GM23248 (cell line): Measurements from ENCODE around the gene ZNF592. TPM values are rescaled to one million over a fixed set of nuclear protein-coding genes. Genes with fewer than 3 reads are reported as not detected.

Experiments
- DNase-seq: peaks from one replicate; pipeline ENCODE4 v3.0.0-alpha.2; 2015
- H2AFZ ChIP-seq: fragments of 200-600 bp; sonication (generic); 2 replicates; pipeline ENCODE4 v1.6.1; 2016; ENCODE audit warnings: antibody characterized with exemption
- H3F3A ChIP-seq: fragments of 200-600 bp; sonication (generic); 2 replicates; pipeline ENCODE4 v1.6.1; 2016; ENCODE audit warnings: mild to moderate bottlenecking, antibody characterized with exemption, mixed run types; ENCODE audit not compliant: insufficient read depth
- H3K27ac ChIP-seq: fragments of 200-600 bp; sonication (generic); 2 replicates; pipeline ENCODE4 v1.5.1; 2016; ENCODE audit warnings: mild to moderate bottlenecking
- H3K27me3 ChIP-seq: fragments of 200-600 bp; sonication (generic); replicated peaks from 2 replicates; pipeline ENCODE4 v1.6.1; 2016; ENCODE audit warnings: mild to moderate bottlenecking; ENCODE audit not compliant: insufficient read depth
- H3K36me3 ChIP-seq: fragments of 200-600 bp; sonication (generic); 2 replicates; pipeline ENCODE4 v1.6.1; 2016; ENCODE audit warnings: low read depth, mild to moderate bottlenecking
- H3K4me1 ChIP-seq: fragments of 200-600 bp; sonication (generic); 2 replicates; pipeline ENCODE4 v1.6.1; 2016; ENCODE audit warnings: mild to moderate bottlenecking; ENCODE audit not compliant: insufficient read depth
- H3K4me2 ChIP-seq: fragments of 200-600 bp; sonication (generic); one replicate; pipeline ENCODE4 v1.6.1; 2016; ENCODE audit warnings: mild to moderate bottlenecking; ENCODE audit not compliant: unreplicated experiment
- H3K4me3 ChIP-seq: fragments of 200-600 bp; sonication (generic); 2 replicates; pipeline ENCODE4 v1.5.1; 2016; ENCODE audit warnings: mild to moderate bottlenecking
- H3K79me2 ChIP-seq: fragments of 200-600 bp; sonication (generic); 2 replicates; pipeline ENCODE4 v1.6.1; 2016; ENCODE audit warnings: mild to moderate bottlenecking; ENCODE audit not compliant: insufficient read depth
- H3K9ac ChIP-seq: fragments of 200-600 bp; sonication (generic); 2 replicates; pipeline ENCODE4 v1.6.1; 2016; ENCODE audit warnings: mild to moderate bottlenecking
- H3K9me2 ChIP-seq: fragments of 200-600 bp; sonication (generic); 2 replicates; pipeline ENCODE4 v1.6.1; 2016; ENCODE audit warnings: mixed run types, mild to moderate bottlenecking, moderate library complexity; ENCODE audit not compliant: insufficient read depth
- H3K9me3 ChIP-seq: fragments of 200-600 bp; sonication (generic); one replicate; pipeline ENCODE4 v1.6.1; 2017; ENCODE audit warnings: low read depth
- H4K20me1 ChIP-seq: fragments of 200-600 bp; sonication (generic); 2 replicates; pipeline ENCODE4 v1.6.0; 2016; ENCODE audit not compliant: insufficient read depth
- EZH2 ChIP-seq: fragments of 200-600 bp; sonication (generic); IDR thresholded peaks from 2 replicates; pipeline ENCODE4 v1.6.1; 2018; ENCODE audit warnings: antibody characterized with exemption, mild to moderate bottlenecking; ENCODE audit not compliant: insufficient read depth, poor library complexity, severe bottlenecking
- EZH2phosphoT487 ChIP-seq: fragments of 200-600 bp; sonication (generic); IDR thresholded peaks from 2 replicates; pipeline ENCODE4 v1.6.1; 2018; ENCODE audit warnings: antibody characterized with exemption, moderate library complexity, mild to moderate bottlenecking, low read depth; ENCODE audit not compliant: insufficient read depth
- WGBS, 2 experiments: methylation state at CpG; one replicate each; pipeline ENCODE4 v1.1.6; 2015 to 2017; ENCODE audit warnings: low lambda C conversion rate in 2 of 2, low coverage in 1 of 2; ENCODE audit errors: missing lambda C conversion rate in 2 of 2; 5-methylcytosine and 5-hydroxymethylcytosine counted together
- in situ Hi-C: fragments of 300-500 bp; cut with MboI; formaldehyde crosslinking; loops from 2 replicates; pipeline ENCODE4 v1.15.0; 2020
- polyA plus RNA-seq: library from polyadenylated mRNA; unstranded; fragments of >200 nt; fragmentation: Nextera tagmentation; extraction: Ambion mirVana; gene quantifications from 2 replicates; pipeline ENCODE4 v1.2.1, GENCODE V29; 2016
- total RNA-seq: library from RNA; depleted of rRNA; stranded (reverse); fragments of >200 nt; shearing (Covaris generic); gene quantifications from 2 replicates; pipeline ENCODE4 v1.2.3, GENCODE V29; 2014

ZNF592 gene
- total and polyA plus RNA-seq, 2 experiments from 2014 or later = 7.4 to 9.8 TPM

- H3K9ac ChIP-seq = no peak overlapping the region
- H3K4me3 ChIP-seq = no peak overlapping the region
- no peaks in the 10 kb centered on the region for H3K27me3 ChIP-seq
- H4K20me1 ChIP-seq = no peaks in the 10 kb centered on the region
- no peaks in the 10 kb centered on the region for H3K9me2 ChIP-seq
- no peaks in the 10 kb centered on the region for H3K9me3 ChIP-seq
- 0 out of 2 replicates have a peak, but pooled peaks cover under 1% of the 10 kb centered on the region for H3K4me1 ChIP-seq
- 0 out of 2 replicates have a peak, but pooled peaks cover 11% of the 10 kb centered on the region for H3F3A ChIP-seq
- H3K27ac ChIP-seq = no peak overlapping the region
- H3K79me2 ChIP-seq = peaks cover 94% of the 10 kb centered on the region
- DNase-seq = peak; percentile 25
- 0 out of 2 replicates have a peak, but pooled peaks cover 15% of the 10 kb centered on the region for H3K36me3 ChIP-seq
- in situ Hi-C loops = no loop called here
- H3K4me2 ChIP-seq = no peak overlapping the region
- H2AFZ ChIP-seq = no peak overlapping the region
- 95 to 99% methylated on average over 2 of the region's 2 CpGs for WGBS, 2 experiments
- no peak for TF ChIP-seq EZH2phosphoT487
- no peak for TF ChIP-seq EZH2
These were observed 43.4 kb downstream of the ZNF592 start for GRCh38 chr15:84791763-84792162.

GRCh38 chr15:84793431-84794161, 45.2 kb downstream of the ZNF592 start:
- no peak for DNase-seq
- Histone ChIP-seq H3F3A (0 out of 2 replicates have a peak, but pooled peaks cover 11% of the 10 kb centered on the region), H3K9me3 (no peaks in the 10 kb centered on the region), H3K4me1 (peaks cover 8% of the 10 kb centered on the region; the same call in 1 of the 2 replicates), H3K27me3 (no peaks in the 10 kb centered on the region), H3K4me2 (no peak overlapping the region), H3K79me2 (peaks cover 88% of the 10 kb centered on the region), H3K9ac (no peak overlapping the region), H3K36me3 (peaks cover 19% of the 10 kb centered on the region; the same call in 1 of the 2 replicates), H3K4me3 (no peak overlapping the region), H2AFZ (no peak overlapping the region), H3K9me2 (no peaks in the 10 kb centered on the region), H3K27ac (no peak overlapping the region), H4K20me1 (no peaks in the 10 kb centered on the region)
- WGBS, 2 experiments = 96 to 97% methylated on average over 7 of the region's 7 CpGs
- in situ Hi-C loops = no loop called here
- TF ChIP-seq EZH2phosphoT487 (no peak), EZH2 (no peak)

- no peaks in the 10 kb centered on the region for H3K27me3 ChIP-seq
- 0 out of 2 replicates have a peak, but pooled peaks cover 11% of the 10 kb centered on the region for H3F3A ChIP-seq
- peaks cover 24% of the 10 kb centered on the region; the same call in 1 of the 2 replicates for H3K36me3 ChIP-seq
- no peak overlapping the region for H3K9ac ChIP-seq
- no peak overlapping the region for H3K27ac ChIP-seq
- H3K9me2 ChIP-seq = no peaks in the 10 kb centered on the region
- no peak for DNase-seq
- TF ChIP-seq EZH2 = no peak
- no peak for TF ChIP-seq EZH2phosphoT487
- no peaks in the 10 kb centered on the region for H3K9me3 ChIP-seq
- H2AFZ ChIP-seq = no peak overlapping the region
- peaks cover 82% of the 10 kb centered on the region for H3K79me2 ChIP-seq
- H4K20me1 ChIP-seq = no peaks in the 10 kb centered on the region
- no peak overlapping the region for H3K4me2 ChIP-seq
- WGBS, 2 experiments = 78 to 82% methylated on average over 4 of the region's 4 CpGs
- H3K4me1 ChIP-seq = peaks cover 8% of the 10 kb centered on the region; the same call in 1 of the 2 replicates
- in situ Hi-C loops = no loop called here
- no peak overlapping the region for H3K4me3 ChIP-seq
These were observed 45.8 kb downstream of the ZNF592 start for GRCh38 chr15:84794162-84794547.

GRCh38 chr15:84795186-84795585, 46.8 kb downstream of the ZNF592 start:
- H3K4me2 ChIP-seq = no peak overlapping the region
- H3K27me3 ChIP-seq = no peaks in the 10 kb centered on the region
- H3K36me3 ChIP-seq = peaks cover 34% of the 10 kb centered on the region
- no peaks in the 10 kb centered on the region for H4K20me1 ChIP-seq
- TF ChIP-seq EZH2phosphoT487 = no peak
- TF ChIP-seq EZH2 = no peak
- H2AFZ ChIP-seq = no peak overlapping the region
- no peak overlapping the region for H3K27ac ChIP-seq
- H3F3A ChIP-seq = 0 out of 2 replicates have a peak, but pooled peaks cover 11% of the 10 kb centered on the region
- H3K79me2 ChIP-seq = peaks cover 73% of the 10 kb centered on the region
- no peaks in the 10 kb centered on the region for H3K9me3 ChIP-seq
- no peaks in the 10 kb centered on the region for H3K9me2 ChIP-seq
- in situ Hi-C loops = no loop called here
- H3K4me3 ChIP-seq = no peak overlapping the region
- no peak overlapping the region for H3K9ac ChIP-seq
- H3K4me1 ChIP-seq = peaks cover 8% of the 10 kb centered on the region; the same call in 1 of the 2 replicates
- WGBS, 2 experiments = 58 to 62% methylated on average over 3 of the region's 3 CpGs
- peak; percentile 22 for DNase-seq
